ENCODE data around the gene GPR17. TPM values are rescaled to one million over a fixed set of nuclear protein-coding genes. Genes with fewer than 3 reads are reported as not detected.

GPR17 gene
- total and polyA plus RNA-seq, 9 of the 15 experiments (the other 6 are each of a cell fraction or from before 2014, with no cell fraction given) = not detected

GRCh38 chr2:127698553-127699355, 52.8 kb downstream of the GPR17 start:
- 0 out of 4 replicates have a peak overlapping the region, but pooled peaks of 1 of the 2 experiments have one; percentile 32 for H3K9ac ChIP-seq (ENCODE audit: insufficient read depth in 1 of 2, low read depth in 2 of 2, low read length in 2 of 2)
- DNase-seq (ENCODE audit: extremely low read depth in 1 of 4, low spot score in 3 of 4) = no peak
- no TSS peak for BruUV-seq (replicated peaks)
- H2AFZ ChIP-seq (ENCODE audit: low read depth, low read length) = no peak overlapping the region
- no peaks in the 10 kb centered on the region for H3K9me3 ChIP-seq (replicated peaks; ENCODE audit: control insufficient read depth, insufficient read depth, low read depth, low read length)
- H4K20me1 ChIP-seq (replicated peaks; ENCODE audit: control insufficient read depth, insufficient read depth, low read length) = no peaks in the 10 kb centered on the region; the same call in 1 of the 2 replicates
- H3K9me1 ChIP-seq (ENCODE audit: control insufficient read depth, insufficient read depth, low read length) = no peaks in the 10 kb centered on the region
- ATAC-seq = no peak
- CTCF ChIA-PET (ENCODE audit: low intra/inter-chr PET ratio) = no interaction called here
- peaks cover 18 to 29% of the 10 kb centered on the region in 2 experiments for H3K4me1 ChIP-seq (replicated peaks in 1 of 2; ENCODE audit: control insufficient read depth in 2 of 2, insufficient read depth in 2 of 2, low read length in 2 of 2)
- POLR2A ChIA-PET = interaction anchor here (0.6 to 0.7 kb wide), 2 partner anchors 55 to 173 kb away, joined by 3 read pairs; no protein-coding TSS in a partner anchor
- no peak overlapping the region for H3K4me2 ChIP-seq (ENCODE audit: insufficient read depth, low read length)
- 81% methylated on average over 27 of the region's 27 CpGs for WGBS (ENCODE audit: insufficient coverage, low coverage, missing lambda C conversion rate)
- H3K27ac ChIP-seq (ENCODE audit: extremely low read depth, low read depth, low read length) = no peak overlapping the region
- in situ Hi-C loops (cut with MboI) (no loop called here), intact Hi-C loops (cut with micrococcal nuclease) (no loop called here)
- no peaks in the 10 kb centered on the region for H3K27me3 ChIP-seq (ENCODE audit: control insufficient read depth in 2 of 2, insufficient read depth in 2 of 2, low read length in 2 of 2)
- peaks cover 24% of the 10 kb centered on the region for H3K79me2 ChIP-seq (ENCODE audit: control insufficient read depth, insufficient read depth, low read length)
- no peak overlapping the region for H3K4me3 ChIP-seq
- FAIRE-seq = no peak
- H3K36me3 ChIP-seq (ENCODE audit: control insufficient read depth, insufficient read depth, low read length) = peaks cover 12% of the 10 kb centered on the region; the same call in 2 of the 3 replicates
- TF ChIP-seq RFX1 (IDR thresholded peaks at IDR 0.05) (no peak), E4F1 (CRISPR knock-in tag; IDR thresholded peaks at IDR 0.05; ENCODE audit: borderline replicate concordance) (no peak), NUFIP1 (IDR thresholded peaks at IDR 0.05; ENCODE audit: partially characterized antibody) (no peak), ARID2 (IDR thresholded peaks at IDR 0.05) (no peak), SRSF7 (optimal IDR thresholded peaks at IDR 0.05; ENCODE audit: low read depth, low read length) (no peak), CREB1 (IDR thresholded peaks at IDR 0.05) (no peak), CREB1 (CRISPR knock-in tag; IDR thresholded peaks at IDR 0.05) (no peak), ZFPM2 (CRISPR knock-in tag; IDR thresholded peaks at IDR 0.05) (no peak), ZNF239 (CRISPR knock-in tag; IDR thresholded peaks at IDR 0.05) (no peak), SIN3B (IDR thresholded peaks at IDR 0.05; ENCODE audit: low read depth) (no peak), ZNF24 (IDR thresholded peaks at IDR 0.05) (no peak), POU5F1 (IDR thresholded peaks at IDR 0.05; ENCODE audit: borderline replicate concordance, low read depth, low read length, partially characterized antibody) (no peak), GABPB2 (CRISPR knock-in tag; conservative IDR thresholded peaks at IDR 0.05) (no peak), ETS2 (tag; IDR thresholded peaks at IDR 0.05; ENCODE audit: borderline replicate concordance, poor library complexity, severe bottlenecking) (no peak), RNF2 (IDR thresholded peaks at IDR 0.05) (no peak), HOXB6 (CRISPR knock-in tag; IDR thresholded peaks at IDR 0.05; ENCODE audit: borderline replicate concordance) (no peak)
- TF ChIP-seq, protein P1, sequence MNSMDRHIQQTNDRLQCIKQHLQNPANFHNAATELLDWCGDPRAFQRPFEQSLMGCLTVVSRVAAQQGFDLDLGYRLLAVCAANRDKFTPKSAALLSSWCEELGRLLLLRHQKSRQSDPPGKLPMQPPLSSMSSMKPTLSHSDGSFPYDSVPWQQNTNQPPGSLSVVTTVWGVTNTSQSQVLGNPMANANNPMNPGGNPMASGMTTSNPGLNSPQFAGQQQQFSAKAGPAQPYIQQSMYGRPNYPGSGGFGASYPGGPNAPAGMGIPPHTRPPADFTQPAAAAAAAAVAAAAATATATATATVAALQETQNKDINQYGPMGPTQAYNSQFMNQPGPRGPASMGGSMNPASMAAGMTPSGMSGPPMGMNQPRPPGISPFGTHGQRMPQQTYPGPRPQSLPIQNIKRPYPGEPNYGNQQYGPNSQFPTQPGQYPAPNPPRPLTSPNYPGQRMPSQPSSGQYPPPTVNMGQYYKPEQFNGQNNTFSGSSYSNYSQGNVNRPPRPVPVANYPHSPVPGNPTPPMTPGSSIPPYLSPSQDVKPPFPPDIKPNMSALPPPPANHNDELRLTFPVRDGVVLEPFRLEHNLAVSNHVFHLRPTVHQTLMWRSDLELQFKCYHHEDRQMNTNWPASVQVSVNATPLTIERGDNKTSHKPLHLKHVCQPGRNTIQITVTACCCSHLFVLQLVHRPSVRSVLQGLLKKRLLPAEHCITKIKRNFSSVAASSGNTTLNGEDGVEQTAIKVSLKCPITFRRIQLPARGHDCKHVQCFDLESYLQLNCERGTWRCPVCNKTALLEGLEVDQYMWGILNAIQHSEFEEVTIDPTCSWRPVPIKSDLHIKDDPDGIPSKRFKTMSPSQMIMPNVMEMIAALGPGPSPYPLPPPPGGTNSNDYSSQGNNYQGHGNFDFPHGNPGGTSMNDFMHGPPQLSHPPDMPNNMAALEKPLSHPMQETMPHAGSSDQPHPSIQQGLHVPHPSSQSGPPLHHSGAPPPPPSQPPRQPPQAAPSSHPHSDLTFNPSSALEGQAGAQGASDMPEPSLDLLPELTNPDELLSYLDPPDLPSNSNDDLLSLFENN (IDR thresholded peaks at IDR 0.05; ENCODE audit: low read depth in 2 of 2, low read length in 2 of 2) = no peak

Data from K562 (cell line).